Measurements from ENCODE around the gene VPS45.

DNA sequence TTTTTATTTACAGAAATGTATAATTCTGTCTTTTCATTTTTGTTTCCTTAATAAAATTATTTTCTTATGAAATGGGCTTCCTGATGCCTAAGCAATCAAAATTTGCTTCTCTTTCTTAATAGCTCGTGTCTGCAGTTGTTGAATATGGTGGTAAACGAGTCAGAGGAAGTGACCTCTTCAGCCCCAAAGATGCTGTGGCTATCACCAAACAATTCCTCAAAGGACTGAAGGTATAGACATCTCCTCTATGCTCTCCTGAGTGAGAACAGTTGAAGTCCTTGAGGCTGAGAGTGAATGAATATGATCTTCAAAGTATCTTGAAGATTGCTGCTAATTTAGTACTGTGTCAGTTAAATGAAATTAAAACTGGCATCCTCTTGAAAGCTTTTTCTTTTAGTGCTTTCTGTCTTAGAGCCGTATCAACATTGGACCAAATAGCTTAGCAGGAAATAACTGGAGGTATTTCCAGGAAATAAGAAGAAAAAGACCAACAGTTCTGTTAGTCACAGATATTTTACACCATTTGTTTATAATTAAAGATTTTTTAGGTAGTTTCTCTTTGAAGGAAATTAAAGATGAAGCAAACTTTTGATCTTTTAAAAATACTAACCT is 24.7 kb downstream of the VPS45 start:
- TF ChIP-seq EZH2 (IDR thresholded peaks at IDR 0.05; ENCODE audit: insufficient read depth, poor library complexity, severe bottlenecking) (no peak), EZH2phosphoT487 (IDR thresholded peaks at IDR 0.05; ENCODE audit: insufficient read depth, low read depth) (no peak)
